PC-3 (cell line): ENCODE results near the gene AGAP1. TPM values are rescaled to one million over a fixed set of nuclear protein-coding genes. Genes with fewer than 3 reads are reported as not detected.

Experiments used
- ATAC-seq: fragments of 200-7000 bp; cut with Tn5 transposase; 2 replicates; pipeline ENCODE4 v1.9.1; 2020; ENCODE audit warnings: mild to moderate bottlenecking, moderate library complexity
- BruUV-seq: library from RNA; stranded (reverse); fragments of 400-500 nt; replicated peaks from 2 replicates; lab custom pipeline; 2021; lab: Mats Ljungman, UMichigan
- CTCF ChIA-PET: fragments of 300-600 bp; sonication (Branson Sonifier 250); formaldehyde crosslinking; loops from one replicate; lab custom pipeline; 2022; ENCODE audit warnings: antibody characterized with exemption; lab: Charles Lee
- POLR2A ChIA-PET: fragments of 300-600 bp; sonication (Branson Sonifier 250); formaldehyde crosslinking; loops from one replicate; lab custom pipeline; 2022; ENCODE audit warnings: antibody characterized with exemption; ENCODE audit not compliant: unreplicated experiment; lab: Charles Lee
- DNase-seq: peaks from one replicate; pipeline ENCODE4 v3.0.0-alpha.2; 2015
- H2AFZ ChIP-seq: fragments of 300-600 bp; sonication (generic); 2 replicates; pipeline ENCODE4 v1.6.0; 2016; ENCODE audit warnings: antibody characterized with exemption, low read length
- H3F3A ChIP-seq: fragments of 300-600 bp; sonication (generic); one replicate; pipeline ENCODE4 v1.6.0; 2017; ENCODE audit warnings: antibody characterized with exemption, low read length, control low read depth, mild to moderate bottlenecking; ENCODE audit not compliant: unreplicated experiment
- H3K27ac ChIP-seq: fragments of 300-600 bp; sonication (generic); 2 replicates; pipeline ENCODE4 v1.5.1; 2016; ENCODE audit warnings: mild to moderate bottlenecking, low read length
- H3K27me3 ChIP-seq: fragments of 300-600 bp; sonication (generic); 2 replicates; pipeline ENCODE4 v1.6.1; 2016; ENCODE audit warnings: low read length, mixed read lengths
- H3K36me3 ChIP-seq: fragments of 300-600 bp; sonication (generic); 2 replicates; pipeline ENCODE4 v1.6.1; 2016; ENCODE audit warnings: low read depth, mixed run types, low read length, mixed read lengths
- H3K4me1 ChIP-seq: fragments of 300-600 bp; sonication (generic); 2 replicates; pipeline ENCODE4 v1.5.1; 2016; ENCODE audit warnings: low read length; ENCODE audit not compliant: insufficient read depth
- H3K4me2 ChIP-seq: fragments of 300-600 bp; sonication (generic); 2 replicates; pipeline ENCODE4 v1.6.0; 2016; ENCODE audit warnings: low read length
- H3K4me3 ChIP-seq: fragments of 300-600 bp; sonication (generic); 2 replicates; pipeline ENCODE4 v1.5.1; 2016; ENCODE audit warnings: mild to moderate bottlenecking, low read length, mixed read lengths
- H3K79me2 ChIP-seq: fragments of 300-600 bp; sonication (generic); 2 replicates; pipeline ENCODE4 v1.6.1; 2017; ENCODE audit warnings: low read length, mixed read lengths
- H3K9ac ChIP-seq: fragments of 300-600 bp; sonication (generic); 2 replicates; pipeline ENCODE4 v1.6.0; 2016; ENCODE audit warnings: mild to moderate bottlenecking, low read length
- H3K9me2 ChIP-seq: fragments of 300-600 bp; sonication (generic); replicated peaks from 2 replicates; pipeline ENCODE4 v1.6.1; 2016; ENCODE audit warnings: mixed run types, low read length, mixed read lengths
- H3K9me3 ChIP-seq: fragments of 300-600 bp; sonication (generic); 2 replicates; pipeline ENCODE4 v1.6.1; 2016; ENCODE audit warnings: low read length, mixed read lengths
- H4K20me1 ChIP-seq: fragments of 300-600 bp; sonication (generic); 2 replicates; pipeline ENCODE4 v1.6.1; 2016; ENCODE audit warnings: low read length, mixed read lengths
- CTCF ChIP-seq: fragments of 300-600 bp; sonication (generic); conservative IDR thresholded peaks from 2 replicates; pipeline ENCODE4 v1.5.1; 2017; ENCODE audit warnings: antibody characterized with exemption, low read depth, mild to moderate bottlenecking, low read length
- EZH2 ChIP-seq: fragments of 300-600 bp; sonication (generic); IDR thresholded peaks from one replicate; pipeline ENCODE4 v1.6.1; 2017; ENCODE audit warnings: antibody characterized with exemption, mild to moderate bottlenecking, low read length; ENCODE audit not compliant: unreplicated experiment
- EZH2phosphoT487 ChIP-seq: fragments of 300-600 bp; sonication (generic); IDR thresholded peaks from 2 replicates; pipeline ENCODE4 v1.6.1; 2018; ENCODE audit warnings: mild to moderate bottlenecking, antibody characterized with exemption, low read length, borderline replicate concordance
- intact Hi-C: fragments of 100-400 bp; cut with micrococcal nuclease; formaldehyde crosslinking; loops from 2 replicates; pipeline ENCODE4 v1.9.0; 2023
- total RNA-seq: library from RNA; depleted of rRNA; stranded (reverse); fragments of >200 nt; gene quantifications from 2 replicates; pipeline ENCODE4 v1.2.3, GENCODE V29; 2014

AGAP1 gene
- total RNA-seq, 1 experiment from 2014 or later, result 31.0 TPM

GRCh38 chr2:235511187-235511661 is 17.4 kb downstream of the AGAP1 start:
- no peak overlapping the region for H2AFZ ChIP-seq
- BruUV-seq, result no TSS peak
- peaks cover 27% of the 10 kb centered on the region for H3K4me1 ChIP-seq
- ChIA-PET POLR2A (no interaction called here), CTCF (interaction anchor here (0.5 to 1.3 kb wide), 3 partner anchors 9 to 230 kb away, joined by 3 to 4 read pairs (median 3); no protein-coding TSS in a partner anchor)
- H3K9ac ChIP-seq, result peak overlapping the region; percentile 33; the same call in 1 of the 2 replicates
- no peaks in the 10 kb centered on the region for H3K27me3 ChIP-seq
- H3F3A ChIP-seq, result no peaks in the 10 kb centered on the region
- H3K36me3 ChIP-seq, result no peaks in the 10 kb centered on the region
- H3K79me2 ChIP-seq, result peaks cover 99% of the 10 kb centered on the region
- DNase-seq (peak; percentile 87), ATAC-seq (peak; percentile 93)
- H3K9me2 ChIP-seq, result no peaks in the 10 kb centered on the region
- peaks cover 18% of the 10 kb centered on the region; the same call in 1 of the 2 replicates for H4K20me1 ChIP-seq
- no peaks in the 10 kb centered on the region for H3K9me3 ChIP-seq
- peak overlapping the region; percentile 64 for H3K27ac ChIP-seq
- intact Hi-C loops, result no loop called here
- no peak for TF ChIP-seq EZH2
- TF ChIP-seq EZH2phosphoT487, result no peak
- TF ChIP-seq CTCF, result no peak
- no peak overlapping the region; the same call in 1 of the 2 replicates for H3K4me3 ChIP-seq
- peak overlapping the region; percentile 68 for H3K4me2 ChIP-seq

GRCh38 chr2:235511751-235512698 is 18.2 kb downstream of the AGAP1 start:
- TF ChIP-seq CTCF (no peak), EZH2phosphoT487 (no peak), EZH2 (no peak)
- Histone ChIP-seq H4K20me1 (peaks cover 16% of the 10 kb centered on the region; the same call in 1 of the 2 replicates), H3K27ac (peak overlapping the region; percentile 64), H3K79me2 (peaks cover 99% of the 10 kb centered on the region), H3K4me1 (peaks cover 19% of the 10 kb centered on the region), H3K4me2 (peak overlapping the region; percentile 68), H3K36me3 (no peaks in the 10 kb centered on the region), H3K27me3 (no peaks in the 10 kb centered on the region), H3K4me3 (no peak overlapping the region), H3K9me2 (no peaks in the 10 kb centered on the region), H3F3A (no peaks in the 10 kb centered on the region), H3K9ac (no peak overlapping the region), H3K9me3 (no peaks in the 10 kb centered on the region), H2AFZ (no peak overlapping the region)
- no peak for ATAC-seq
- intact Hi-C loops, result no loop called here
- no peak for DNase-seq
- no TSS peak for BruUV-seq
- CTCF ChIA-PET, result interaction anchor here (1.0 to 1.3 kb wide), 2 partner anchors 10 to 40 kb away, joined by 3 to 4 read pairs; no protein-coding TSS in a partner anchor
- POLR2A ChIA-PET, result no interaction called here
